ENCODE measurements around the gene COL23A1.

COL23A1 gene

DNA sequence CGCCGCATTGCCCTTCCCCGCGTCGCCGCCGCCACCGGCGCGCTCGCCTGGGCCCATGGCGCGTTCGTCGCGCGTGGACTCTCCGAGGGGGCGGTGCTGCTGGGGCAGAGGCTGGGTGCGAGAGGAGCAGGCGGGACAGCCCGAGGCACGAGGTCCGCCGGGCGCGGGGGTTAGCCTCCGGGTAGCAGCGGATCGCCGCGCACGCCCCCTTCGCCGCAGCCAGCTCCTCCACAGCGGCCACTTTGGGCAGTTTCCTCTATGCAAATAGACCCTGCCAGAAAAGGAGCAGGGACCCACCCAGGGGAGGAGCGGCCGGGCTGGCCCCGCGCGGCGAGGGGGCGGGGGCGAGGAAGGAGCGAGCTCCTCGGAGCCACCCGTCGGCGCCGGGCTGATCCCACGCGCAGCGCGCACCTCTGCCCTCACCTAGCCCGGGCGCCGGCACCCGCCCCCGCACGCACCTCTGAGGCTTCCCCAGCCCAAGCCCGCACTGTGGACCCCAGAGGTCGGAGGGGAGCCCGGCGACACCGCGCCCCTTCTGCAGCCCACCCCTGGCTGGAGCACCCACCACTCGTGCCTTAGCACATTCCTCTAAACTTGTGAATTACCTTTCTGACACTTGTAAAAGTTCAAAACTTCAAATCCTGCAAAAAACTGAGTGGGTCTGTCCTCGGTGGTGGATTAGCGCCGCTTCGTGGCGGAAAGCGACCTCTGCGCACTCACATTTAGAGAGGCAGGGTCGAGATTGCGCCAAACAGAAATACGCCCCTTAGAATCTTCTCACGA lies at the start of gene COL23A1:
TSS of gene COL23A1 (minus strand) at position 253 of the 783 bp plus-strand sequence.
- no peak for DNase-seq (ENCODE audit: low read depth in 2 of 2)

DNA sequence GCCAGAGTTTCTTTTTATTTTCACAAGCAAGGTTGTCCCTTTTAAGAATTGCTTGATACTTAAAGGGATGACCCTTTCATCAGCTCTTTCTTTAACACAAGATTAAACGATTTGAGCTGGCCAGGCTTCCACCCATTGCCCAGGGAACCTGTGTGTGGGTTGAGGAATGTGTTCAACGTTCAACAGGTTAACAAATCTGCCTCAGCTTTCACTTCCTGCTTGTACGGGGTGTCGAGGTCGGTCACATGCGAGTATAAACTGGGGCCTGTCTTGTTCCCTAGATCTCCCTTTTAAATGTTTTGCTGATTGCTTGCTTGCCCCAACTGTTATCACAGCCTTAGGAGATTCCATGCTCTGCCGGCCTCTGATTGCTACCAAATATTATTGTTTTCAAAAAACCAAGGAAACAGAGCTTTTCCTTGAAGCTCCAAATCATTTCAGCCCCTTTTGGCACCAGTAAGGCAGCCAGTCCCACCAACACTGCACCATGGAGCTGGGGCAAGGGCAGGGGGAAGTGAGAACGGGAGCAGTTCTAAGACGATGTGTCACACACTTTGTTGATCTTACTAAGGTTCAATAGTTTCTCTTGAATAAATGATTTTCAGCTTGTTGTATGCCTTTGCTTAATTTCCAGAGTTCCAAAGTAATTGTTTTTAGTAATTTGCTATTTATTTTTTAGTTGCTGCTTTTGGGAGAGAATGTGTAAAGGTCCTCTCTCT lies 47.3 kb upstream of the COL23A1 start:
- no peak for DNase-seq (ENCODE audit: low read depth in 2 of 2)

DNA sequence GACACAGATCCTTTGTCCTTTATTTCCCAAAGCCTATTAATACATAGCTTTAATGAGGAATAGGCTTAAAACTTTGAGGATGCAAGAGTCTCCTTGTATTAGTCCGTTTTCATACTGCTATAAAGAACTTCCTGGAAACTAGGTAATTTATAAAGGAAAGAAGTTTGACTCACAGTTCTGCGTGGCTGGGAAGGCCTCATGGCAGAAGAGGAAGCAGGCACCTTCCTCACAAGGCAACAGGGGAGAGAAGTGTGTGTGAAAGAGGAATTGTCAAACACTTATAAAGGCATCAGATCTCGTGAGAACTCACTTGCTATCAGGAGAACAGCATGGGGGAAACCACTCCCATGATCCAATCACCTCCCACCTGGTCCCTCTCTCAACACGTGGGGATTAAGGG lies 42.1 kb upstream of the COL23A1 start:
- no peak for DNase-seq (ENCODE audit: low read depth in 2 of 2)

DNA sequence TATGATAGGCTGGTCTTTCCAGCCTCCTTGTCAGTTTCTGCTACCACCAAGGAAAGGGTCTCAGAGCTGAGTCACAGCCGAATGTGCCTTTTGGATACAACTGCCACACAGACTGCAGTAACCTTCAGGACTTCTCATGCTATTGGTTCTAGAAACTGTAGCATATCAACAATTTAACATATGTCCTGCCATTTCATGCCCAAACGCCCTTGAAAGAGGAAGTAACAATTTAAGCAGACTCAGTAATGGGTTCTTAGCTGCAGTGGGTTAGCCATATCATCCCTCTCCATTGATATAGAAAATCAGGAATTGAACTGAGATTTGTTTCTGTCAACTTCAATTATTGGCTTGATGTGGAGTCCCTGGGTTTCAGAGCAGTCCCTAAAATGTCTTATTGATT lies 40.8 kb upstream of the COL23A1 start:
- DNase-seq (ENCODE audit: low read depth in 2 of 2) = no peak

DNA sequence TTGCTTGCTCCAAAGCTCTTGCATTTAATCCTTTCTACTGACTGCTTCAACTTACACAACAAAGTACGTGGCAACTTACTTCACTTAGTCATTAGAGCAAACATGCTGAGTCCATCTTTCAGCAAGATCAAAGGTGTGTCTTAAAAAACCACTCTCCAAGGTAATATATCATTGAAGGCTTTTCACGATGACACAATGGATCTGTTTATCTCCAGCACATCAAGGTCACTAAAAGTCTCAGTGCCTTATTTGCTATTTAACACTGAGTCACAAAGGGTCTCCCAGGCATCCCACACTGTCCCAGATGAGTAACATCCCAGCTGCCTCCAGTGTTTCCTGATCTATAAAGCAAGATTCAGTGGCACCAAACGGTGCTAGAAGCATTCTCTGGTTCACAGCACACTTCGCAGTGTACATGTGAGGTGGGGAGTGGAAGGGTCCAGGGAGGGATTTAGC lies 40.3 kb upstream of the COL23A1 start:
- DNase-seq (ENCODE audit: low read depth in 2 of 2) = no peak

DNA sequence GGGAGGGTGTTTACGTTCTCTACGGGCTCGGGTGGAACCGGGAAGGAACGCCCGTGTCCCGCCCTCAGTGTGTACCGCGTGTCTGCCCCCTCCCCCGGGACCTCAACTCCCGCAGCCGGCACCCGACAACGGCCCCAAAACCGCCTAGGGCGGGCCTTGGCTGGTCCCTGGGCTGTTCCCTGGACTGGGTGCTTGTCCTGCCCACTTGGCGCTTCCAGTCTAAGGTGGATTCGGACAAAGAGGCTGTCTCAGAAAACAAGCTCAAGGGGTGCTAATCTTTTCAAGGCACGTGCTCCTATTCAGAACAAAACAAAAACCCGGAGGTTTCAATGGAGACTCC lies 37.0 kb upstream of the COL23A1 start:
- no peak for DNase-seq (ENCODE audit: low read depth in 2 of 2)

DNA sequence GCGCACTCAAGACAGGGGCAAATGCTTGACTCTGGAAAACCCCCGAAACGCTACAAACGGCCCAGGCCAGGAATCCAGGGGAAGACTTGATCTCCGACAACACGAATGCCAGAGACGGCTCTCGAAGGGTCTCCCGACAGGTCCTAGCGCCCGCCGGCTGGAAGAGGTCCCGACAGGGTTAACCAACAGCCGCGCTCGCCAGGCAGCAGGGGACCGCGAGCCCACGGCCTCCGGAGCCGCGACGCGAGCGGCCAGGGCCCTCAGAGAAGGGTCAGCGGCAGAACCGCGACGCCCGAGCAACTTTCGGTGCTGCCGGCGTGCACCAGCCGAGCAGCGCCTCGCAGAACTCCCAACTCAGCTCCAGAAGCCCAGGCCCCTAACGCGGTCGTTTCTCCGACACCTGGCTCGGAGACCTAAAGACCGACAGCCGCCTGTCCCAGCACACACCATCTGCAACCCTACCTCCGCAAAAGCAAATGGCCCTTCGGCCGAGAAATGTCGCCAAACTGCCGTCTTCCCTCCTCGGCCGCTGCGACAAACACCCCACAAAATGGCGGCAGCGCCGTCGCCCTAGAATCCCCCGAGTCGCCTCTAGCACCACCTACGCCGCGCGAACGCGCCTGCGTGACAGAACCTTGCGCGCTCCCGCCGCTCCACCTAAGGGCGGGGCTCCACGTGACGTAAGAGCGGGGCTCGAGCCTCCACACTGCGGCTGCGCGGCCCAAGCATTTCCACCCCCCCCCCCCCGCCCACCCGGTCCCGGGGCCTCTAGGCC lies 36.5 kb upstream of the COL23A1 start, which contains the start of gene CLK4:
TSS of gene CLK4 (minus strand) at position 567 of the 775 bp plus-strand sequence. CDS start 3,634 bp downstream, outside the sequence.
- peak; percentile 95 for DNase-seq (ENCODE audit: low read depth in 2 of 2)

DNA sequence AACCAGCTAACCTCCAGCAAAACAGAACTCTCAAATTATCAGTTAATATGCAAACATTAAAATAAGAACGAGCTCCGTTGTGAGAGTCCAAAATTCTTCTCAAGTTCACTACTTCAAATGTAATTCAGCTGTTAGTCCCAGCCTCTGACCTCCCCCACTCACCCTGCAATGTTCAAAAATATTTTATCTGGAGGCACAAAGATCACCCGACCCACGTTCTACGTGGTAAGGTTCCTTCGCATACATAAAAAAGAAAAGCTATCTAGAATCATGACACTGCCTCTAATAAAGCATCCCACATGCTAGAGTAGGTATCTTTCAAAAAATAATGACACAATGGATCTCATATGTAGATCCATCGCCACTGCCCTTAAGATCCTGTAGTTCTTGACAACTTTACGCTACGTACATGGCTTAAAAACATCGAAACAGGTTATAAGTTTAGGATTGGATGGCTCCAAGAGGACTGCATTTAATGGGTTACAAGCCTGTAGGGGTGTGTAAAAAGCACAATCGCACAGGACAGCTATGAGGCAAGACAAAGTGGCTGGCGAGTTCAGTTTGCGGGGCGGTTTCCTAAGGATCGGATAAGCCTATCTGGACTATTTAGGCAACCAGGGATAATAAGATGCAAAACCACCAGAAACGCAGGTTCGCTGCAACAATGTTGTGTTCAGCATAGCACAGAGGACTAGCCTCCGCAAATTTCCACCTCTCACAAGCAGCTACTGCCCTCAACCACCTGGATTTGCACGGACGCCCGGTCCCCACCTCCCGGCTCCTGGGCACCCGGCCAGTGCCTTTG lies 35.7 kb upstream of the COL23A1 start:
- DNase-seq (ENCODE audit: low read depth in 2 of 2) = no peak

DNA sequence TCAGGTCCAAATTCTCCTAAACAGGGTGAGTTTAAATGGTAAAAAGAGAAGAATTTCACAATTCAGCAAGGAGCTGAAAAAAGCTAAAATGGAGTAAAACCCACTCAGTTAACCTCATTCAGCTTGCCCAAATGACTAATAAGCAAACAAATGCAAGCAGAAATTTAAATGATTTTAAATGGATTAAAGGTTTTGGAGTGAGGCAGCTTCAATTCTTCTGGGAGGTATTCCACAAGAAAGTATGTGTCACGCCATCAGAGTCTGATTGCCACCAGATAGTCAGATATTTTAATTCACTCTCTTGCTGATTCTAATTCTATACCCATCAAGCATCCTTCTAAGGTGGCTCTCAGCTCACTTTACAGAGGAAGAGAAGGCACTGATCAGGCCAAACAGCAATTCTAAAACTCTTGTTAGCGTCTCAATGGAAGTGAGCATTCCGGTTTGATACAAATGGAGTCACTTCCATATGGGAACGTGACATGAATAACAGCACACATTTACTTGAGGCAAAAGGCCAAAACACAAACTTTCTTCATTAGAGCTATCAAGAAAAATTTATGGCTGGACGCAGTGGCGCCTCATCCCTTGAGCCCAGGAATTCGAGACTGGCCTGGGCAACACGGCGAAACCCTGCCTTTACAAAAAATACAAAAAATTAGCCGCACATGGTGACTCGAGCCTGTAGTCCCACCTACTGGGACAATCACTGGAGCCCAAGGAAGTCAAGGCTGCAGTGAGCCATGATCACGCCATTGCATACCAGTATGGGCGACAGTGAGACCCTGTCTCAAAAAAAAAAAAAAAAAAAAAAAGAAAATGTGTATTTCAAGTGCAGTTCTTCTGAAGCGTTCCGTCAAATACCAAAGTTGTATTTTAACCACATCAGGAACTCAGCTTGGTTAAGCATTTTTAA lies 34.7 kb upstream of the COL23A1 start:
- no peak for DNase-seq (ENCODE audit: low read depth in 2 of 2)

DNA sequence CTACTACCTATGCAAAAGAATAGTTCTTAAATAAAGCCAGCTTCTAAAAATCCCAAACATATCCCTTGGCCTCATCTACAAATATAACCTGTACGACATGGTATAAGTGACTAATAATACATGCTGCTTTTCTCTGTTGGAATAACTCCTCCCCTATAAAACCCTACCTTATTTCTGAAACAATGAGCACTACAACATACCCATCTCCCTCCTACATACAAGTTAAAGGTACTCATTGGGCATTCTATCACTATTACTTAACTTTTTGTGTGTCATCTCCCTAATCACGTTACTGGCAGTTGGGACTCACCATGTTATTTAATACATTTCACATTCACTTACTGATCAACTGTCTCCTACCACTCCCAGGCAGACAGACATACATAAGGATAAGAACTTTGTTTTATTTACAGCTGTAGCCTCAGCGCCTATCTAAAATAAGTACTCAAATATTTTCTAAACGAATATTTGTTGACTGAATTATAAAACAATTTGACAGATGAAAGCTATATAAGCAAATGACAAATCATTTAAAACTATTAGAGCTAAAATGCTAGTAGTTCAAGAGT lies 32.6 kb upstream of the COL23A1 start:
- no peak for DNase-seq (ENCODE audit: low read depth in 2 of 2)

DNA sequence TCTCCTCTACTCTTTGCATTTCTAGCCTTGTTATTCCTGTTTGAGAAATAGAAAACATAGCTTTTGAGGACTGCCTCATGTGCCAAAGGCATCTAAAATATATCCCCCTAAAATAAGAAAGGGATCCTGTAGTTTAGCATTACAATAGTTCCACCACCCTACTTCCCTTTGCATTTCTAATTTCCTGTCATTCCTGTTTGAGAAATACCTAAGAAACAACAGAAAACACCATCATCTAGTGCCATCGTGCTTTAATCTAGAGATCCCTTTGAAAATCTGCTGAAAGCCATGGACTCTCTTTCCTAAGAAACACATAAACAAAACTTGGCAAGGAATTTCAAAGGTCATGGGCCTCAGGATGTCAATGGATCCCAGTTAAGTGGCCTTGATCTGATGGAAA lies 29.2 kb upstream of the COL23A1 start:
- DNase-seq (ENCODE audit: low read depth in 2 of 2) = no peak

DNA sequence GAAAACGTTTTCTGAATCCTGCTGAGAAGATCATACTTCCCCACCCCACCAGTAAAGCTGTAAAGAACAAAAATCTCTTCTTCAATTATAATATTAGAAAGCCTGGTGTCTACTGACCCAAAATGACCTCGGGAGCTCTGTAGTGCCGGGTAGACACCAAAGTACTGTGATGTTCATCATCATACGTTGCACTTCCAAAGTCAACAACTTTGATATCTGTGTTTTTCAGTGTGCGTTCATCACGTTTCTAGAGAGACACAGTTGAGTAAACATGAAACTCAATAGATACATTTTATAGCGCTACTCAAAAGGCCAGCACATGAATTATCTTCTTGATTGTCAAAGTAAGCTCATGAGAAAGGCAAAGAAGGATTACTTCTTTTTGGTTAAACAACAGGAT lies 22.1 kb upstream of the COL23A1 start:
- no peak for DNase-seq (ENCODE audit: low read depth in 2 of 2)

DNA sequence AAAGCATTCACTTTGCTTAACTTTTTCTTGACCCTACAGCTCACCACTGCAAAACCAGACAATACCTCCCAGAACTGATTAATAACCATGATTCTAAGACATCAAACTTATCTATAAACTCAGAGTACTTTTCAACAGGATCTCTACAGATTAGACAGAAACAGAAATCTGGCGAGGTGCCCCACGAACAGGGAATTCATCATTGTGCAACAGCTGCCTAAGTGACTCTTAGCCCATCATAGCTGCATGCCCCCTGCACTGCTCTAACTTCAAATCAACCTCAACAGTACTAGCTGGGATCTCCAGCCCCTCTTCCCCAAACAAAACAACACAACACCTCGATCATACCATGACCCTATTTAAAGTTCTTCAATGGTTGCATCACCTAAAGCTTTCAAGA lies 16.1 kb upstream of the COL23A1 start:
- no peak for DNase-seq (ENCODE audit: low read depth in 2 of 2)

DNA sequence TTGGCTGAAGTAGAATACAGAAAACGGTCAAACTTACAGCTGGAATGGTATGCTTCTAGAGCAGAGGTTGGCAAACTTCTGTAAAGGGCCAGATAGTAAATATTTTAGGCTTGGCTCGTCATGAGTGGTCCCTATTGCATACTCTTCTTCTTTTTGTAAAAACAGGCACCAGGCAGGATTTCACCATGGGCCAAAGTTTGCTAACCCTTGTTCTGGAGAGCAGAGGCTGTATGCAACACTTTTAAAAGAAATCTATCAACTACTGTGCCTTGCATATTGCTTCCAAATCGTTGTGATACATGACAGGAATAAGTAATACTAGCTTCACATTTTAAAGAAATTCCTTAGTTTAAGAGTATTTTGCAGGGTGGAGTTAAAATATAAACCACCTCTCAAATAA lies 15.6 kb upstream of the COL23A1 start:
- DNase-seq (ENCODE audit: low read depth in 2 of 2) = no peak

DNA sequence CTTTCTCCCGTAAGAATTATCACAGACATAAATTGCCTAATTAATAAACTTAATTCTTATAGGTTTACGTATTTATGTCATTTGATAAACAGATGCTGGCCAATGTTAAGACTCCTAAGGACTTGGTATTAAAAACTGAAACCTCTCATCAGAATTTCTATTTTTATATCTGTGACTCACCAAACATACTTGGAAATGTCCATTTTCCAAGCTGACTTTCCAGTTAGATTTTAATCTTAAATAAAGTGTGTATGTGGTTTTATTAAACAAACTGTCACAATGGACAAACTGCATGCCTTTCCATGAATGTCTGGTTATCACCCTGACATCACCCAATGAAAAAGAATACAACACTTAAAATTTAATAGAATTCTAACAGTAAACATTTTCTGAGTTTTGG lies 12.6 kb upstream of the COL23A1 start:
- DNase-seq (ENCODE audit: low read depth in 2 of 2) = no peak

DNA sequence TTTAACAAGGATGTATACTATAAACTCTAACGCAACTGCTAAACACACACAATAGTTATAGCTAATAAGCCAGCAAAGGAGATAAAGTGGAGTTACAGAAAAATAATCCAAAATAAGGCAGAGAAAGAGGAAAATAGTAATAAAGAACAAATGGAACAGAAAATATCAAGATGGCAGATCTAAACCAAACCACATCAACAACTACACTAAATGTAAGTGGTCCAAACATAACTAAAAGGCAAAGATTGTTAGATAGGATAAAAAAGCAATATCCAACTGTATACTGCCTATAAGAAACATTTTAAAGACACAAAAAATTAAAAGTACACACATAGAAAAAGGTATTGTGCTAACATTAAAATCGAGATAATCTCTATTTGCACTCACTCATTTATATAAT lies 5.6 kb upstream of the COL23A1 start:
- no peak for DNase-seq (ENCODE audit: low read depth in 2 of 2)

DNA sequence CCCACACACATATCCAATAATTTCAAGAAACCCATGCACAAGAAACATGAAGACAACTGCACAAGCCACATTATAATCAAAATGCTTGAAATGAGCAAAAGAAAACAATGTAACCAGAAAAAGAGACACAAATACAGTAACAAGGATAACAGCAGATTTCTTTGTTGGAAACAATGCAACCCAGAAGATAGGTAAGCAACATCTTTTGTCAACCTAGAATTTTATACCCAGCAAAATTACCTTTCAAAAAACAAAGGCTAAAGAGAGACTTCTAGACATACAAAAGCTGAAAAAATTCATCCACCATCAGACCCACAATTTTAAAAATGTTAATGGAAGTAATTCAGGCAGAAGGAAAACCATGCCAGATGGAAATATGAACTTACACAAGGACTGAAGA lies 5.0 kb upstream of the COL23A1 start:
- no peak for DNase-seq (ENCODE audit: low read depth in 2 of 2)

DNA sequence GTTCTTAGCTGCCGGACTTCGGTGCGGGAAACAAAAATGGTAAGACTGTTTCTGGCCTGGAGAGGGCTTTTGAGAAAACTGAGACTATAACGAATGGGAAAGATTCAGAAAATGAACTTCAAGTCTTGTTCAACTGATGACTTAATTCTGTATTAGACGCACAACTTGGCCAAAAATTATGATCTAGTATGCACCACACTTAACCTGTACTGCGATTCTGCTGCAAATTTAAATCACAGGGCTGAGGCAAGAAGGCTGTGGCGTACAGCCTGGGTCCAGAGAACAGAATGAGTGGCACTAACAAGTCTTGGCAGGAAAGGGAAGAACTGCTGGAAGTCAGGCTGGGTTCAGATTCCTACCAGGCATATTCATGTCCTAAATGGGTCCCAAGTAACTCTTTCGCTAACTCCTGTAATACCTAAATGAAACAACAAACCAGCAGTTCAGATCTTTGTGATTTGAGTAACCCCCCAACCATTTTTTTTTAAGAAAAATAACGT lies 781 bp upstream of the COL23A1 start:
- DNase-seq (ENCODE audit: low read depth in 2 of 2) = no peak

DNA sequence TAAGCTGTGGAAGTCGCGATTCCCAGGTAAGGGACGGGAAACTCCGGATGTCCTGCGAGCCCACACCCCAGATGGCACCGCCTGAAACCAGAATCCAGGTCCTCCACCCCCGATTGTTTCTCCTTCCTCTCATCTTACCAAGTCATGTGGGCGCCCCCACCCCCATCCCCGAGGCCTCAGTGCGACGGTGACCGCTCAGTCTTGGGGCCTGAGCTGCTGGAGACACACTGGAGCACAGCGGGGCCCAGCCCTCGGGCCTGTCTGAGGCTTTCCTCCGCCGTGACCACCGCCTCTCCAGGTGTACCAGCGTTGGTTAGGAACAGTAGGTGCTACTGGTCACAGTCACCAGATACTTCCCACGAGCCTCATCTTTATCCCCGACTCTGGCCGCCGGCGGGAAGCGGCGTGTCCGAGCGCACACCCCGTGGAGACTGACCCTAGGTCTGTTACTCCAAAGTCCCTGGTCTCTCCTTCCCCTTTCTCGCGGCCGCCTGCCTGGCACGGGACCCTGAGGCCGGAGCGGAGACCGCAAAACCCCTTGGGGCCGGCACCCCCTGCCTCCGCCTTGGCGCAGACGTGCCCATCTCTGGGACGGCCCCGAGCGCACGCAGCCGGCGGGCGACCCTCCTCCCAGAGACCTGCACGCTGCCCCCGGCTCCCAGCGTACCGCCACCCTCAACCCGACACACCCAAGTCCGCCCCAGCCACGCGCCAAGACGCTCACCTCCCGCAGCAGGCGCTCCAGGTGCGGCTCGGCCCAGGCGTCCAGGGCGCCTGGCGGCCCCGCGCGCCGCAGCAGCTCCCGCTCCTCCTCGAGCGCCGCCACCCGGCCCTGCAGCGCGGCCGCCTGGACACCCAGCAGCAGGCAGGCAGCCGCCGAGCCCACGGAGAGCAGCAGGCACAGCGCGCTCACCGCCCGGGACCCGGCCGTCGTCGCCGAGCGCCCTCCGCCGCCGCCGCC lies 733 bp downstream of the COL23A1 start:
- DNase-seq (ENCODE audit: low read depth in 2 of 2) = no peak
